Measurements from ENCODE around the gene BSPH1.

- TF ChIP-seq RBAK (tag by site-specific recombination; IDR thresholded peaks at IDR 0.05) (no peak), ZNF138 (tag by site-specific recombination; IDR thresholded peaks at IDR 0.05; ENCODE audit: borderline replicate concordance) (no peak), ZNF571 (tag by site-specific recombination; IDR thresholded peaks at IDR 0.05) (no peak), ZNF560 (tag by site-specific recombination; IDR thresholded peaks at IDR 0.05; ENCODE audit: borderline replicate concordance) (no peak), ZNF658 (tag by site-specific recombination; IDR thresholded peaks at IDR 0.05) (no peak), ZNF350 (tag by site-specific recombination; IDR thresholded peaks at IDR 0.05) (no peak), ZNF501 (tag by site-specific recombination; IDR thresholded peaks at IDR 0.05) (no peak), KLF16 (tag by site-specific recombination; IDR thresholded peaks at IDR 0.05) (no peak), ZSCAN18 (tag by site-specific recombination; IDR thresholded peaks at IDR 0.05) (no peak), ZNF223 (tag by site-specific recombination; IDR thresholded peaks at IDR 0.05) (no peak), ZNF140 (tag by site-specific recombination; IDR thresholded peaks at IDR 0.05) (no peak)
- TF ChIP-seq, protein P1, sequence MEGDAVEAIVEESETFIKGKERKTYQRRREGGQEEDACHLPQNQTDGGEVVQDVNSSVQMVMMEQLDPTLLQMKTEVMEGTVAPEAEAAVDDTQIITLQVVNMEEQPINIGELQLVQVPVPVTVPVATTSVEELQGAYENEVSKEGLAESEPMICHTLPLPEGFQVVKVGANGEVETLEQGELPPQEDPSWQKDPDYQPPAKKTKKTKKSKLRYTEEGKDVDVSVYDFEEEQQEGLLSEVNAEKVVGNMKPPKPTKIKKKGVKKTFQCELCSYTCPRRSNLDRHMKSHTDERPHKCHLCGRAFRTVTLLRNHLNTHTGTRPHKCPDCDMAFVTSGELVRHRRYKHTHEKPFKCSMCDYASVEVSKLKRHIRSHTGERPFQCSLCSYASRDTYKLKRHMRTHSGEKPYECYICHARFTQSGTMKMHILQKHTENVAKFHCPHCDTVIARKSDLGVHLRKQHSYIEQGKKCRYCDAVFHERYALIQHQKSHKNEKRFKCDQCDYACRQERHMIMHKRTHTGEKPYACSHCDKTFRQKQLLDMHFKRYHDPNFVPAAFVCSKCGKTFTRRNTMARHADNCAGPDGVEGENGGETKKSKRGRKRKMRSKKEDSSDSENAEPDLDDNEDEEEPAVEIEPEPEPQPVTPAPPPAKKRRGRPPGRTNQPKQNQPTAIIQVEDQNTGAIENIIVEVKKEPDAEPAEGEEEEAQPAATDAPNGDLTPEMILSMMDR (tag by site-specific recombination; IDR thresholded peaks at IDR 0.05): no peak
- TF ChIP-seq, protein P2, sequence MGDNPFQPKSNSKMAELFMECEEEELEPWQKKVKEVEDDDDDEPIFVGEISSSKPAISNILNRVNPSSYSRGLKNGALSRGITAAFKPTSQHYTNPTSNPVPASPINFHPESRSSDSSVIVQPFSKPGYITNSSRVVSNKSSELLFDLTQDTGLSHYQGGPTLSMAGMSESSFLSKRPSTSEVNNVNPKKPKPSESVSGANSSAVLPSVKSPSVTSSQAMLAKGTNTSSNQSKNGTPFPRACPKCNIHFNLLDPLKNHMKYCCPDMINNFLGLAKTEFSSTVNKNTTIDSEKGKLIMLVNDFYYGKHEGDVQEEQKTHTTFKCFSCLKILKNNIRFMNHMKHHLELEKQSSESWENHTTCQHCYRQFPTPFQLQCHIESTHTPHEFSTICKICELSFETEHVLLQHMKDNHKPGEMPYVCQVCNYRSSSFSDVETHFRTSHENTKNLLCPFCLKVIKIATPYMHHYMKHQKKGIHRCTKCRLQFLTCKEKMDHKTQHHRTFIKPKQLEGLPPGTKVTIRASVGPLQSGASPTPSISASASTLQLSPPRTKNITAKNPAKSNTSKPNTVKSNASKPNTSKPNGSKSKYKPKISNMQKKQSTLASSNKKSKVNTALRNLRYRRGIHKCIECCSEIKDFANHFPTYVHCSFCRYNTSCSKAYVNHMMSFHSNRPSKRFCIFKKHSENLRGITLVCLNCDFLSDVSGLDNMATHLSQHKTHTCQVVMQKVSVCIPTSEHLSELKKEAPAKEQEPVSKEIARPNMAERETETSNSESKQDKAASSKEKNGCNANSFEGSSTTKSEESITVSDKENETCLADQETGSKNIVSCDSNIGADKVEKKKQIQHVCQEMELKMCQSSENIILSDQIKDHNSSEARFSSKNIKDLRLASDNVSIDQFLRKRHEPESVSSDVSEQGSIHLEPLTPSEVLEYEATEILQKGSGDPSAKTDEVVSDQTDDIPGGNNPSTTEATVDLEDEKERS (tag by site-specific recombination; IDR thresholded peaks at IDR 0.05): no peak
- TF ChIP-seq, protein P3, sequence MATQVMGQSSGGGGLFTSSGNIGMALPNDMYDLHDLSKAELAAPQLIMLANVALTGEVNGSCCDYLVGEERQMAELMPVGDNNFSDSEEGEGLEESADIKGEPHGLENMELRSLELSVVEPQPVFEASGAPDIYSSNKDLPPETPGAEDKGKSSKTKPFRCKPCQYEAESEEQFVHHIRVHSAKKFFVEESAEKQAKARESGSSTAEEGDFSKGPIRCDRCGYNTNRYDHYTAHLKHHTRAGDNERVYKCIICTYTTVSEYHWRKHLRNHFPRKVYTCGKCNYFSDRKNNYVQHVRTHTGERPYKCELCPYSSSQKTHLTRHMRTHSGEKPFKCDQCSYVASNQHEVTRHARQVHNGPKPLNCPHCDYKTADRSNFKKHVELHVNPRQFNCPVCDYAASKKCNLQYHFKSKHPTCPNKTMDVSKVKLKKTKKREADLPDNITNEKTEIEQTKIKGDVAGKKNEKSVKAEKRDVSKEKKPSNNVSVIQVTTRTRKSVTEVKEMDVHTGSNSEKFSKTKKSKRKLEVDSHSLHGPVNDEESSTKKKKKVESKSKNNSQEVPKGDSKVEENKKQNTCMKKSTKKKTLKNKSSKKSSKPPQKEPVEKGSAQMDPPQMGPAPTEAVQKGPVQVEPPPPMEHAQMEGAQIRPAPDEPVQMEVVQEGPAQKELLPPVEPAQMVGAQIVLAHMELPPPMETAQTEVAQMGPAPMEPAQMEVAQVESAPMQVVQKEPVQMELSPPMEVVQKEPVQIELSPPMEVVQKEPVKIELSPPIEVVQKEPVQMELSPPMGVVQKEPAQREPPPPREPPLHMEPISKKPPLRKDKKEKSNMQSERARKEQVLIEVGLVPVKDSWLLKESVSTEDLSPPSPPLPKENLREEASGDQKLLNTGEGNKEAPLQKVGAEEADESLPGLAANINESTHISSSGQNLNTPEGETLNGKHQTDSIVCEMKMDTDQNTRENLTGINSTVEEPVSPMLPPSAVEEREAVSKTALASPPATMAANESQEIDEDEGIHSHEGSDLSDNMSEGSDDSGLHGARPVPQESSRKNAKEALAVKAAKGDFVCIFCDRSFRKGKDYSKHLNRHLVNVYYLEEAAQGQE (tag by site-specific recombination; IDR thresholded peaks at IDR 0.05): no peak
Measured at GRCh38 chr19:47992070-47992469, at the start of gene BSPH1.
